Measurements from ENCODE around the gene PDE4B. TPM values are rescaled to one million over a fixed set of nuclear protein-coding genes. Genes with fewer than 3 reads are reported as not detected.

Gene PDE4B
- polyA plus RNA-seq, 1 donor from 2014 or later, result 135 TPM

- Histone ChIP-seq H3K9me2 (ENCODE audit: insufficient read depth, low read length) (no peaks in the 10 kb centered on the region), H3K9ac (ENCODE audit: low read length) (no peak overlapping the region), H3K36me3 (ENCODE audit: insufficient read depth, low read length) (no peaks in the 10 kb centered on the region), H3K9me3 (ENCODE audit: low read length) (no peaks in the 10 kb centered on the region), H2AFZ (ENCODE audit: low read depth, low read length) (no peak overlapping the region), H3K27ac (ENCODE audit: low read length) (no peak overlapping the region), H3K27me3 (ENCODE audit: insufficient read depth, low read depth, low read length) (no peaks in the 10 kb centered on the region), H3K79me2 (replicated peaks; ENCODE audit: insufficient read depth, low read length) (no peaks in the 10 kb centered on the region), H3K4me2 (ENCODE audit: low read length) (no peak overlapping the region), H3K4me3 (ENCODE audit: low read length) (no peak overlapping the region), H4K20me1 (ENCODE audit: insufficient read depth) (no peaks in the 10 kb centered on the region), H3F3A (ENCODE audit: insufficient read depth, low read length, poor library complexity, severe bottlenecking) (no peaks in the 10 kb centered on the region)
- TF ChIP-seq EP300 (conservative IDR thresholded peaks at IDR 0.05; ENCODE audit: poor library complexity, severe bottlenecking), result no peak
Observed at GRCh38 chr1:66214901-66215300, 422.2 kb downstream of the PDE4B start.

GRCh38 chr1:66217021-66217420, 424.3 kb downstream of the PDE4B start:
- no peaks in the 10 kb centered on the region for H3K9me3 ChIP-seq (ENCODE audit: low read length)
- no peaks in the 10 kb centered on the region for H3K79me2 ChIP-seq (replicated peaks; ENCODE audit: insufficient read depth, low read length)
- H3F3A ChIP-seq (ENCODE audit: insufficient read depth, low read length, poor library complexity, severe bottlenecking), result no peaks in the 10 kb centered on the region
- no peak overlapping the region for H3K4me3 ChIP-seq (ENCODE audit: low read length)
- no peak overlapping the region for H3K4me2 ChIP-seq (ENCODE audit: low read length)
- no peak overlapping the region for H3K9ac ChIP-seq (ENCODE audit: low read length)
- no peak overlapping the region for H2AFZ ChIP-seq (ENCODE audit: low read depth, low read length)
- H3K27me3 ChIP-seq (ENCODE audit: insufficient read depth, low read depth, low read length), result no peaks in the 10 kb centered on the region
- TF ChIP-seq EZH2 (IDR thresholded peaks at IDR 0.05; ENCODE audit: borderline replicate concordance, insufficient read depth, low read length, poor library complexity, severe bottlenecking) (no peak), SMC3 (conservative IDR thresholded peaks at IDR 0.05; ENCODE audit: poor library complexity) (no peak), CTCF (IDR thresholded peaks at IDR 0.05; ENCODE audit: poor library complexity, severe bottlenecking) (no peak), MXI1 (conservative IDR thresholded peaks at IDR 0.05; ENCODE audit: poor library complexity, severe bottlenecking) (no peak), RAD21 (conservative IDR thresholded peaks at IDR 0.05) (no peak), EP300 (conservative IDR thresholded peaks at IDR 0.05; ENCODE audit: poor library complexity, severe bottlenecking) (no peak), REST (IDR thresholded peaks at IDR 0.05; ENCODE audit: borderline replicate concordance) (no peak), TAF1 (IDR thresholded peaks at IDR 0.05; ENCODE audit: low read depth) (no peak), POLR2AphosphoS5 (IDR thresholded peaks at IDR 0.05) (no peak)
- H3K27ac ChIP-seq (ENCODE audit: low read length), result no peak overlapping the region
- H4K20me1 ChIP-seq (ENCODE audit: insufficient read depth), result no peaks in the 10 kb centered on the region
- H3K36me3 ChIP-seq (ENCODE audit: insufficient read depth, low read length), result no peaks in the 10 kb centered on the region
- no peaks in the 10 kb centered on the region for H3K9me2 ChIP-seq (ENCODE audit: insufficient read depth, low read length)

- H3K79me2 ChIP-seq (replicated peaks; ENCODE audit: insufficient read depth, low read length), result no peaks in the 10 kb centered on the region
- no peaks in the 10 kb centered on the region for H3F3A ChIP-seq (ENCODE audit: insufficient read depth, low read length, poor library complexity, severe bottlenecking)
Observed at GRCh38 chr1:66217561-66217960, 424.9 kb downstream of the PDE4B start.

More at GRCh38 chr1:66217561-66217960, 424.9 kb downstream of the PDE4B start:
- no peak overlapping the region for H3K9ac ChIP-seq (ENCODE audit: low read length)
- TF ChIP-seq EZH2 (IDR thresholded peaks at IDR 0.05; ENCODE audit: borderline replicate concordance, insufficient read depth, low read length, poor library complexity, severe bottlenecking) (no peak), POLR2AphosphoS5 (IDR thresholded peaks at IDR 0.05) (no peak)
- no peak overlapping the region for H3K4me3 ChIP-seq (ENCODE audit: low read length)
- H3K4me2 ChIP-seq (ENCODE audit: low read length), result no peak overlapping the region
- no peak overlapping the region for H3K27ac ChIP-seq (ENCODE audit: low read length)
- no peaks in the 10 kb centered on the region for H3K9me3 ChIP-seq (ENCODE audit: low read length)
- no peaks in the 10 kb centered on the region for H3K9me2 ChIP-seq (ENCODE audit: insufficient read depth, low read length)
- H3K36me3 ChIP-seq (ENCODE audit: insufficient read depth, low read length), result no peaks in the 10 kb centered on the region
- H3K27me3 ChIP-seq (ENCODE audit: insufficient read depth, low read depth, low read length), result no peaks in the 10 kb centered on the region
- H2AFZ ChIP-seq (ENCODE audit: low read depth, low read length), result no peak overlapping the region
- no peaks in the 10 kb centered on the region for H4K20me1 ChIP-seq (ENCODE audit: insufficient read depth)

All from neural cell (in vitro differentiated cells).